RWPE2 (cell line): ENCODE data around the gene PSTPIP2.

ENCODE experiments used
- ATAC-seq: fragments of 200-7000 bp; cut with Tn5 transposase; 3 replicates; pipeline ENCODE4 v1.9.1; 2021; ENCODE audit warnings: low read depth
- DNase-seq: peaks from one replicate; pipeline ENCODE4 v3.0.0-alpha.2; 2020; ENCODE audit warnings: low spot score
- H3K27ac ChIP-seq: fragments of 450-650 bp; 2 replicates; pipeline ENCODE4 v1.5.1; 2017; ENCODE audit warnings: mild to moderate bottlenecking; ENCODE audit not compliant: poor library complexity, severe bottlenecking
- H3K27me3 ChIP-seq: fragments of 250-450 bp; sonication (Bioruptor Pico); 2 replicates; pipeline ENCODE4 v1.5.1; 2021; ENCODE audit warnings: mild to moderate bottlenecking, moderate library complexity; ENCODE audit not compliant: insufficient read depth, poor library complexity, severe bottlenecking
- H3K36me3 ChIP-seq: fragments of 250-450 bp; sonication (Bioruptor Pico); 2 replicates; pipeline ENCODE4 v1.5.1; 2020; ENCODE audit warnings: low read depth, mild to moderate bottlenecking, moderate library complexity
- H3K4me1 ChIP-seq: fragments of 250-450 bp; sonication (Bioruptor Pico); 2 replicates; pipeline ENCODE4 v1.5.1; 2021; ENCODE audit warnings: mild to moderate bottlenecking, moderate library complexity; ENCODE audit not compliant: insufficient read depth, poor library complexity, severe bottlenecking
- H3K4me3 ChIP-seq: fragments of 250-450 bp; sonication (Bioruptor Pico); 2 replicates; pipeline ENCODE4 v1.5.1; 2021; ENCODE audit warnings: mild to moderate bottlenecking, moderate library complexity; ENCODE audit not compliant: severe bottlenecking
- H3K9me3 ChIP-seq: fragments of 250-450 bp; sonication (Bioruptor Pico); 2 replicates; pipeline ENCODE4 v1.5.1; 2021; ENCODE audit warnings: mild to moderate bottlenecking, moderate library complexity; ENCODE audit not compliant: severe bottlenecking
- TF ChIP-seq, protein P1 (sequence below): fragments of 450-650 bp; IDR thresholded peaks from one replicate; pipeline ENCODE4 v1.5.1; 2017; ENCODE audit warnings: mild to moderate bottlenecking, moderate library complexity; ENCODE audit not compliant: poor library complexity, severe bottlenecking

PSTPIP2 gene

DNA sequence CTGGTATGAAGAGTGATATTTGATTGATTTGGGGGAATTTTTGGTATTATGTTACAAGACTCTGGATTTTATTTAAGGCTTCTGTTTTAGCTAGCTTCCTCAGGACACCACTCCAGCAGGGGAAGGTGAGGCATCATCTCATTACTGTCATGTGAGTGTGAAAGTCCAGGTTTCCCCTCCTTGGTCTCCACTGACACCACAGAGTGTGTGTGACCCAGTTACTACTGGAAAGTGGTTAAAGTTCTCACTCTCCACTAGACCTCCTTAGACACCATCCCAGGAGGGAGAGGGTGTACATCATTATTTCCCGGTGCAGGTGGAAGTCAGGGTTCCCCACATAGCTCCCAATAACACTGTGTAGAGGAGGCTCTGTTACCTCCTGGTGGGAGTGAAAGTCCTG lies 69.1 kb downstream of the PSTPIP2 start:
- H3K27ac ChIP-seq = no peak overlapping the region
- H3K4me1 ChIP-seq = no peaks in the 10 kb centered on the region
- H3K27me3 ChIP-seq = no peaks in the 10 kb centered on the region
- no peak for ATAC-seq
- peaks cover 17% of the 10 kb centered on the region; the same call in 1 of the 2 replicates for H3K36me3 ChIP-seq
- no peak overlapping the region for H3K4me3 ChIP-seq
- TF ChIP-seq, protein P1, sequence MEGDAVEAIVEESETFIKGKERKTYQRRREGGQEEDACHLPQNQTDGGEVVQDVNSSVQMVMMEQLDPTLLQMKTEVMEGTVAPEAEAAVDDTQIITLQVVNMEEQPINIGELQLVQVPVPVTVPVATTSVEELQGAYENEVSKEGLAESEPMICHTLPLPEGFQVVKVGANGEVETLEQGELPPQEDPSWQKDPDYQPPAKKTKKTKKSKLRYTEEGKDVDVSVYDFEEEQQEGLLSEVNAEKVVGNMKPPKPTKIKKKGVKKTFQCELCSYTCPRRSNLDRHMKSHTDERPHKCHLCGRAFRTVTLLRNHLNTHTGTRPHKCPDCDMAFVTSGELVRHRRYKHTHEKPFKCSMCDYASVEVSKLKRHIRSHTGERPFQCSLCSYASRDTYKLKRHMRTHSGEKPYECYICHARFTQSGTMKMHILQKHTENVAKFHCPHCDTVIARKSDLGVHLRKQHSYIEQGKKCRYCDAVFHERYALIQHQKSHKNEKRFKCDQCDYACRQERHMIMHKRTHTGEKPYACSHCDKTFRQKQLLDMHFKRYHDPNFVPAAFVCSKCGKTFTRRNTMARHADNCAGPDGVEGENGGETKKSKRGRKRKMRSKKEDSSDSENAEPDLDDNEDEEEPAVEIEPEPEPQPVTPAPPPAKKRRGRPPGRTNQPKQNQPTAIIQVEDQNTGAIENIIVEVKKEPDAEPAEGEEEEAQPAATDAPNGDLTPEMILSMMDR = no peak
- DNase-seq = no peak
- peaks cover 4% of the 10 kb centered on the region for H3K9me3 ChIP-seq

DNA sequence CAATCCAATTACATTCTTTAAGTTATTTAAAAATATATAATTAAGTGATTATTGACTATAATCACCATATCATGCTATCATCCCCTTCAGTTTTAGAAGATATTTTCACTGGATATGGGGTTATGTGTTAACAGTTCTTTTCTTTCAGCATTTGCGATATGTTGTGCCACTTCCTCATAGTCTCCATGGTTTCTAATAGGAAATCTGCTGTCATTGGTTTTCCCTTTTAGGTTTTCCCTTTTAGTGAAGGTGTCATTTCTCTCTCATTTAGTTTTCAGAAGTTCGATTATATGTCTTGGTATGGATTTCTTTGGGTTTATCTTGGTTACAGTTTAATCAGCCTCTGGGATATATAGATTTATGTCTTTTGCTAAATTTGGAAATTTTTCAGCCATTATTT lies 70.2 kb downstream of the PSTPIP2 start:
- ATAC-seq (no peak), DNase-seq (no peak)
- peaks cover 4% of the 10 kb centered on the region for H3K9me3 ChIP-seq
- H3K4me1 ChIP-seq = no peaks in the 10 kb centered on the region
- H3K4me3 ChIP-seq = no peak overlapping the region
- H3K27me3 ChIP-seq = no peaks in the 10 kb centered on the region
- TF ChIP-seq, protein P1 = no peak
- H3K36me3 ChIP-seq = peaks cover 17% of the 10 kb centered on the region; the same call in 1 of the 2 replicates
- H3K27ac ChIP-seq = no peak overlapping the region

DNA sequence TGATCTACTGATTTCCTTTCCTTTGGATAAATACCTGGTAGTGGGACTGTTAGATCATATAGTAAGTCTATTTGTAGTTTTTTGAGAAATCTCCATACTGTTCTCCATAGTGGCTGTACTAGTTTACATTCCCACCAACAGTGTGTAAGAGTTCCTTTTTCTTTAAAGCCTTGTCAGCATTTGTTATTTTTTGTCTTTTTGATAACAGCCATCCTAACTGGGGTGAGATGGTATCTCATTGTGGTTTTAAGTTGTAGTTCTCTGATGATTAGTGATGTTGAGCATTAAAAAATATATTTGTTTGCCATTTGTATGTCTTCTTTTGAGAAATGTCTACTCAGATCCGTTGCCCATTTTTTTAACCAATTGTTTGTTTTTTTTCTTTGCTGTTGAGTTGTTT lies 71.0 kb downstream of the PSTPIP2 start:
- Histone ChIP-seq H3K27me3 (no peaks in the 10 kb centered on the region), H3K4me1 (no peaks in the 10 kb centered on the region), H3K4me3 (no peak overlapping the region), H3K36me3 (peaks cover 19% of the 10 kb centered on the region), H3K9me3 (peaks cover 4% of the 10 kb centered on the region), H3K27ac (no peak overlapping the region)
- ATAC-seq (no peak), DNase-seq (no peak)
- TF ChIP-seq, protein P1 = no peak

DNA sequence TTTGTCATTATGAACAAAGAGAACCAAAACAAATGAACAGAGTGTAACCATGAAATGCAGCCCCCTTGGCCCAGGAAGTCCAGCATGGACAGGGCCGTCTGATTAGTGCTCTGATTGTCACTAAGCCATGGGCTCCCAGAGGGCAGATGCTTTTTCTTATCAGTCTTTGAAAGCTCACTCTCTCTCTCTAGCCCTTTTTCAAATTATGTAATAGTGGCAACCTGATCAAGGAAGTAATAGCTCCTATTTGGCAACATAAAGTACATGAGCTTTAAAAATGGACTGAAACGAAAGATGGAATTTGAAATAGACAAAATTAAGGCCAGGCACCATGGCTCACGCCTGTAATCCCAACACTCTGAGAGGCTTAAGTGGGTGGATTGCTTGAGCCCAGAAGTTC lies 72.5 kb downstream of the PSTPIP2 start:
- DNase-seq (no peak), ATAC-seq (no peak)
- no peaks in the 10 kb centered on the region for H3K27me3 ChIP-seq
- H3K4me3 ChIP-seq = no peak overlapping the region
- H3K27ac ChIP-seq = no peak overlapping the region
- TF ChIP-seq, protein P1 = no peak
- H3K9me3 ChIP-seq = peaks cover 4% of the 10 kb centered on the region
- H3K36me3 ChIP-seq = peaks cover 13% of the 10 kb centered on the region
- no peaks in the 10 kb centered on the region for H3K4me1 ChIP-seq

DNA sequence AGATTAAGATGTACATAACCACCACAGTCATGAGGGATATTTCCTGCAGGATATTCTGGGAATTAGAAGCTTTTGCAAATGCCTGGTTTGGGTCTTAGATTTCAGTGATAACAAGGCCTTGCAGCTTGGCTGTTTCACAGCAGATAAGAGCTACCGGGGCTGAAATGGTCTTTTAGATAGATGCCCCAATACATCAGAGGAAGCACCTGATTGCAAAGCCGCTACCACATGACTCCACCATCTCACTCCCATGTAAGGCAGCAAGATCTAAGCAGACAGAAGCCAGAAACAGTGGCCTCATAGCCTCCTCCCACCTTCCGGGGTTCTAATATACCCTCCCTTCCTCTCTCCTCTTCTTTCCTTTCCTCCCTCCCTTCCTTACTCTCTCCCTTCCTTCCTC lies 73.8 kb downstream of the PSTPIP2 start:
- ATAC-seq (no peak), DNase-seq (no peak)
- no peak overlapping the region for H3K4me3 ChIP-seq
- H3K36me3 ChIP-seq = peaks cover 13% of the 10 kb centered on the region
- no peaks in the 10 kb centered on the region for H3K27me3 ChIP-seq
- TF ChIP-seq, protein P1 = no peak
- H3K4me1 ChIP-seq = peaks cover 10% of the 10 kb centered on the region
- H3K27ac ChIP-seq = no peak overlapping the region
- peaks cover 4% of the 10 kb centered on the region for H3K9me3 ChIP-seq
